GM12878 (cell line): ENCODE data around the gene AHR. TPM values are rescaled to one million over a fixed set of nuclear protein-coding genes. Genes with fewer than 3 reads are reported as not detected.

Experiments used
- ATAC-seq: fragments of 200-7000 bp; cut with Tn5 transposase; 3 replicates; pipeline ENCODE4 v1.9.1; 2020; ENCODE audit warnings: mild to moderate bottlenecking, moderate library complexity
- BruUV-seq: library from RNA; stranded (reverse); fragments of 400-500 nt; replicated peaks from 2 replicates; lab custom pipeline; 2021; lab: Mats Ljungman, UMichigan
- CTCF ChIA-PET: fragments of 300-600 bp; sonication (Branson Sonifier 250); formaldehyde crosslinking; extraction: SDS; loops from one replicate; lab custom pipeline; 2021; ENCODE audit warnings: inconsistent platforms; lab: Yijun Ruan, JAX
- POLR2A ChIA-PET: fragments of 350-600 bp; formaldehyde crosslinking; extraction: SDS; loops from one replicate; lab custom pipeline; 2021; ENCODE audit warnings: inconsistent platforms; lab: Charles Lee
- RAD21 ChIA-PET: fragments of 300-600 bp; sonication (Branson Sonifier 250); formaldehyde crosslinking; loops from one replicate; lab custom pipeline; 2023; ENCODE audit warnings: antibody characterized with exemption; ENCODE audit not compliant: unreplicated experiment; lab: Charles Lee
- SMC1A ChIA-PET: fragments of 300-600 bp; sonication (Branson Sonifier 250); formaldehyde crosslinking; loops from one replicate; lab custom pipeline; 2023; ENCODE audit not compliant: unreplicated experiment, uncharacterized antibody; lab: Charles Lee
- DNase-seq: peaks from one replicate; pipeline ENCODE4 v3.0.0-alpha.2; 2011; ENCODE audit warnings: low read depth, low spot score
- FAIRE-seq: peaks from 3 replicates; lab custom pipeline; 2011; peaks lifted over from hg19 to GRCh38; lab: Jason Lieb, UNC
- H2AFZ ChIP-seq: 2 replicates; pipeline ENCODE4 v1.6.0; 2011; ENCODE audit warnings: low read depth, low read length, control low read depth; ENCODE audit not compliant: control insufficient read depth
- H3K27ac ChIP-seq: 2 replicates; pipeline ENCODE4 v1.5.1; 2011; ENCODE audit warnings: control low read depth; ENCODE audit not compliant: control insufficient read depth, insufficient read depth
- H3K27me3 ChIP-seq, 2 experiments: replicated peaks in 1 of 2; 2 replicates each; pipeline versions ENCODE4 v1.6.0 to v1.6.1; 2011; ENCODE audit warnings: low read length in 1 of 2; ENCODE audit not compliant: control insufficient read depth in 2 of 2, insufficient read depth in 2 of 2
- H3K36me3 ChIP-seq, 2 experiments: 2 replicates each; pipeline ENCODE4 v1.5.1; 2011; ENCODE audit warnings: low read length in 1 of 2; ENCODE audit not compliant: control insufficient read depth in 2 of 2, insufficient read depth in 2 of 2
- H3K4me1 ChIP-seq: 2 replicates; pipeline ENCODE4 v1.6.1; 2011; ENCODE audit warnings: mild to moderate bottlenecking, low read length, moderate library complexity, mixed read lengths; ENCODE audit not compliant: control insufficient read depth, insufficient read depth
- H3K4me2 ChIP-seq: 2 replicates; pipeline ENCODE4 v1.6.0; 2011; ENCODE audit warnings: control low read depth; ENCODE audit not compliant: control insufficient read depth, insufficient read depth
- H3K4me3 ChIP-seq: fragments of 200-600 bp; sonication (generic); 2 replicates; pipeline ENCODE4 v1.5.1; 2016
- H3K79me2 ChIP-seq: 2 replicates; pipeline ENCODE4 v1.6.0; 2011; ENCODE audit warnings: low read length; ENCODE audit not compliant: control insufficient read depth, insufficient read depth
- H3K9ac ChIP-seq: 2 replicates; pipeline ENCODE4 v1.8.0; 2011; ENCODE audit warnings: low read length, control low read depth, mixed read lengths; ENCODE audit not compliant: control insufficient read depth, insufficient read depth
- H3K9me3 ChIP-seq: replicated peaks from 3 replicates; pipeline ENCODE4 v1.5.1; 2011; ENCODE audit warnings: mild to moderate bottlenecking, low read length; ENCODE audit not compliant: control insufficient read depth, insufficient read depth
- H4K20me1 ChIP-seq: 2 replicates; pipeline ENCODE4 v1.6.0; 2011; ENCODE audit not compliant: control insufficient read depth, insufficient read depth
- CTCF ChIP-seq, 3 experiments: IDR thresholded peaks in 2 of 3; conservative IDR thresholded peaks in 1 of 3; 2 replicates each; pipeline ENCODE4 v1.5.1; 2011; ENCODE audit warnings: low read depth in 3 of 3, low read length in 3 of 3, mild to moderate bottlenecking in 3 of 3, control low read depth in 2 of 3, moderate library complexity in 2 of 3, inconsistent platforms in 1 of 3, mixed read lengths in 1 of 3; ENCODE audit not compliant: control insufficient read depth in 2 of 3, insufficient read depth in 1 of 3; ENCODE audit errors: extremely low read depth in 1 of 3
- FOXK2 ChIP-seq: fragments of 450-650 bp; IDR thresholded peaks from 2 replicates; pipeline ENCODE4 v1.6.1; 2017; ENCODE audit warnings: mild to moderate bottlenecking, moderate library complexity
- HCFC1 ChIP-seq: fragments of 150-350 bp; IDR thresholded peaks from 2 replicates; pipeline ENCODE4 v1.6.1; 2014; ENCODE audit warnings: low read length
- HDAC6 ChIP-seq: fragments of 200-600 bp; sonication (generic); IDR thresholded peaks from one replicate; pipeline ENCODE4 v1.8.0; 2017; ENCODE audit warnings: antibody characterized with exemption; ENCODE audit not compliant: unreplicated experiment
- PAX8 ChIP-seq: fragments of 450-650 bp; IDR thresholded peaks from 2 replicates; pipeline ENCODE4 v1.6.1; 2017; ENCODE audit warnings: mild to moderate bottlenecking, moderate library complexity
- RB1 ChIP-seq: fragments of 450-650 bp; formaldehyde crosslinking; IDR thresholded peaks from 2 replicates; pipeline ENCODE4 v1.6.1; 2017; ENCODE audit warnings: mild to moderate bottlenecking, borderline replicate concordance
- RELA ChIP-seq: fragments of 450-650 bp; IDR thresholded peaks from 2 replicates; pipeline ENCODE4 v1.8.0; 2014; ENCODE audit warnings: borderline replicate concordance; ENCODE audit not compliant: partially characterized antibody
- RFX5 ChIP-seq: IDR thresholded peaks from 2 replicates; pipeline ENCODE4 v1.6.1; 2011; ENCODE audit warnings: low read depth, low read length, improper control_type of control experiment
- RUNX3 ChIP-seq: IDR thresholded peaks from 2 replicates; pipeline ENCODE4 v1.6.1; 2012; ENCODE audit warnings: low read length, inconsistent platforms
- STAT3 ChIP-seq: IDR thresholded peaks from 2 replicates; pipeline ENCODE4 v1.6.1; 2011; ENCODE audit warnings: low read depth, low read length, improper control_type of control experiment
- ZBTB40 ChIP-seq: fragments of 450-650 bp; IDR thresholded peaks from 2 replicates; pipeline ENCODE4 v1.6.1; 2016; ENCODE audit warnings: mild to moderate bottlenecking, moderate library complexity, borderline replicate concordance
- ZNF592 ChIP-seq: fragments of 450-650 bp; IDR thresholded peaks from 2 replicates; pipeline ENCODE4 v1.6.1; 2017; ENCODE audit warnings: mild to moderate bottlenecking, moderate library complexity
- ZNF622 ChIP-seq: fragments of 450-650 bp; IDR thresholded peaks from 2 replicates; pipeline ENCODE4 v1.6.1; 2017; ENCODE audit warnings: mild to moderate bottlenecking, inconsistent platforms
- WGBS: methylation state at CpG from one replicate; pipeline ENCODE4 v1.1.6; 2016; ENCODE audit warnings: low lambda C conversion rate; ENCODE audit not compliant: insufficient replicate concordance, insufficient coverage; ENCODE audit errors: missing lambda C conversion rate; 5-methylcytosine and 5-hydroxymethylcytosine counted together
- in situ Hi-C: fragments of 300-500 bp; cut with MboI; formaldehyde crosslinking; loops from 9 replicates; pipeline ENCODE4 v1.14.3; 2018; ENCODE audit warnings: mixed read lengths
- intact Hi-C: fragments of 100-400 bp; cut with micrococcal nuclease; formaldehyde crosslinking; loops from one replicate; pipeline ENCODE4 v1.14.2; 2022; ENCODE audit not compliant: unreplicated experiment
- polyA plus RNA-seq, 11 experiments: library from polyadenylated mRNA; depleted of rRNA in 4 of 11; unstranded in 6 of 11; stranded (reverse) in 5 of 11; fragments of >200 nt; fragmentation: Nextera tagmentation in 4 of 11; fragmentation: Illumina TruSeq in 1 of 11; extraction: Ambion mirVana in 4 of 11; extraction: Trizol in 1 of 11; gene quantifications; 1 replicate in 1 of 11; 2 replicates in 10 of 11; pipeline versions ENCODE4 v1.2.1 to v1.2.3, GENCODE V29; 2011 to 2016; ENCODE audit warnings: inconsistent platforms in 2 of 11, missing spikeins in 2 of 11, low read depth in 1 of 11
- total RNA-seq, 4 experiments: library from RNA; depleted of rRNA in 3 of 4; stranded (reverse); fragments of >200 nt in 3 of 4; fragmentation: Illumina TruSeq in 1 of 4; extraction: Trizol in 1 of 4; gene quantifications; 2 replicates each; pipeline versions ENCODE4 v1.2.1 to v1.2.3, GENCODE V29; 2013 to 2021

AHR gene
- total and polyA plus RNA-seq, 10 of the 15 experiments (the other 5 are each of a cell fraction or from before 2014, with no cell fraction given), result 1.7 to 16.9 (median 4.5) TPM

- no peaks in the 10 kb centered on the region for H3K4me1 ChIP-seq
- H3K4me2 ChIP-seq, result no peak overlapping the region
- ChIA-PET RAD21 (no interaction called here), SMC1A (interaction anchor here (1.0 to 1.8 kb wide), 3 partner anchors 8 to 51 kb away, joined by 3 to 6 read pairs (median 4); no protein-coding TSS in a partner anchor), CTCF (interaction anchor here (0.8 to 1.3 kb wide), 2 partner anchors 8 to 49 kb away, joined by 4 to 6 read pairs; no protein-coding TSS in a partner anchor), POLR2A (no interaction called here)
- intact Hi-C loops (no loop called here), in situ Hi-C loops (no loop called here)
- H3K4me3 ChIP-seq, result no peak overlapping the region
- H3K9me3 ChIP-seq, result no peaks in the 10 kb centered on the region; the same call in 1 of the 3 replicates
- no peak overlapping the region for H3K27ac ChIP-seq
- DNase-seq (no peak), FAIRE-seq (no peak), ATAC-seq (no peak)
- H3K27me3 ChIP-seq, result no peaks in the 10 kb centered on the region
- H3K9ac ChIP-seq, result no peak overlapping the region
- no TSS peak for BruUV-seq
- no peaks in the 10 kb centered on the region for H3K79me2 ChIP-seq
- 59% methylated on average over 6 of the region's 6 CpGs for WGBS
- TF ChIP-seq RELA (no peak), RFX5 (no peak), RB1 (no peak), ZNF622 (no peak), ZNF592 (no peak), RUNX3 (no peak), FOXK2 (no peak), PAX8 (no peak), HDAC6 (no peak), STAT3 (no peak), ZBTB40 (no peak), CTCF (IDR thresholded peaks at IDR 0.05 in 2 of 3, conservative IDR thresholded peaks at IDR 0.05 in 1 of 3; ENCODE audit: control insufficient read depth in 2 of 3, extremely low read depth in 1 of 3, insufficient read depth in 1 of 3, low read depth in 3 of 3, low read length in 3 of 3) (no peak), HCFC1 (no peak)
- no peak overlapping the region for H2AFZ ChIP-seq
- no peaks in the 10 kb centered on the region for H4K20me1 ChIP-seq
- H3K36me3 ChIP-seq, result no peaks in the 10 kb centered on the region
Measured at GRCh38 chr7:17354473-17354872, 56.0 kb downstream of the AHR start.
